ENCODE results near the gene ZNRF1.
"Not testable (repeated sequence)": the region's sequence is repeated elsewhere in the genome, so short reads cannot be mapped to it uniquely, and the experiment has no call there.

The ZNRF1 gene

GRCh38 chr16:74998481-74999218 lies at the start of gene ZNRF1:
Gene ZNRF1, plus strand, starts transcription at chr16:74999024. Its CDS starts 648 bp downstream, at chr16:74999672.
- peak; percentile 86 for DNase-seq (ENCODE audit: low spot score)

GRCh38 chr16:74949309-74949708 lies 49.5 kb upstream of the ZNRF1 start:
- DNase-seq (ENCODE audit: low spot score), result no peak

- DNase-seq (ENCODE audit: low spot score), result no peak
These were observed 48.3 kb upstream of the ZNRF1 start for GRCh38 chr16:74950511-74950910.

- no peak for DNase-seq (ENCODE audit: low spot score)
These were observed 47.6 kb upstream of the ZNRF1 start for GRCh38 chr16:74951206-74951605.

- DNase-seq (ENCODE audit: low spot score), result no peak
These were observed 47.1 kb upstream of the ZNRF1 start for GRCh38 chr16:74951681-74952080.

GRCh38 chr16:74954763-74955162 lies 44.1 kb upstream of the ZNRF1 start:
- DNase-seq (ENCODE audit: low spot score), result no peak

GRCh38 chr16:74973304-74973703 lies 25.5 kb upstream of the ZNRF1 start:
- DNase-seq (ENCODE audit: low spot score), result no peak

- DNase-seq (ENCODE audit: low spot score), result no peak
These were observed 23.2 kb upstream of the ZNRF1 start for GRCh38 chr16:74975591-74975990.

- no peak for DNase-seq (ENCODE audit: low spot score)
These were observed 16.6 kb upstream of the ZNRF1 start for GRCh38 chr16:74982256-74982655.

GRCh38 chr16:74984194-74984528 lies 14.7 kb upstream of the ZNRF1 start:
- no peak for DNase-seq (ENCODE audit: low spot score)

- DNase-seq (ENCODE audit: low spot score), result peak; percentile 98
These were observed 14.1 kb upstream of the ZNRF1 start, which contains the start of gene WDR59 for GRCh38 chr16:74984529-74985296. Gene WDR59, minus strand, starts transcription at chr16:74985123. Its CDS starts 106 bp downstream, at chr16:74985017.

GRCh38 chr16:74987027-74987681 lies 11.7 kb upstream of the ZNRF1 start:
- DNase-seq (ENCODE audit: low spot score), result no peak

- DNase-seq (ENCODE audit: low spot score), result not testable (repeated sequence)
These were observed 9.0 kb upstream of the ZNRF1 start for GRCh38 chr16:74989864-74990263.

- no peak for DNase-seq (ENCODE audit: low spot score)
These were observed 8.0 kb upstream of the ZNRF1 start for GRCh38 chr16:74990832-74991231.

GRCh38 chr16:74991268-74991592 lies 7.6 kb upstream of the ZNRF1 start:
- DNase-seq (ENCODE audit: low spot score), result no peak

GRCh38 chr16:74991593-74992403 lies 7.0 kb upstream of the ZNRF1 start:
- DNase-seq (ENCODE audit: low spot score), result no peak

- DNase-seq (ENCODE audit: low spot score), result no peak
These were observed 2.8 kb upstream of the ZNRF1 start for GRCh38 chr16:74995986-74996385.

GRCh38 chr16:74997042-74997491 lies 1.8 kb upstream of the ZNRF1 start:
- no peak for DNase-seq (ENCODE audit: low spot score)

- peak; percentile 48 for DNase-seq (ENCODE audit: low spot score)
These were observed 390 bp downstream of the ZNRF1 start for GRCh38 chr16:74999219-74999608.

GRCh38 chr16:74999609-75000480 lies 1.0 kb downstream of the ZNRF1 start:
- DNase-seq (ENCODE audit: low spot score), result peak; percentile 55

- no peak for DNase-seq (ENCODE audit: low spot score)
These were observed 1.8 kb downstream of the ZNRF1 start for GRCh38 chr16:75000481-75001081.
